ENCODE results near the gene MACROD1. TPM values are rescaled to one million over a fixed set of nuclear protein-coding genes. Genes with fewer than 3 reads are reported as not detected.

Gene MACROD1
- total and polyA plus RNA-seq, 2 donors (not counting 3 experiments of a cell fraction or from before 2014, with no cell fraction given): 11.0 to 16.2 TPM

- no peaks in the 10 kb centered on the region for H3K9me1 ChIP-seq (replicated peaks; ENCODE audit: control insufficient read depth, extremely low read depth, insufficient read depth, low read length)
- DNase-seq (ENCODE audit: low read depth, low spot score) (no peak), FAIRE-seq (no peak)
- H4K20me1 ChIP-seq (replicated peaks; ENCODE audit: control insufficient read depth, extremely low read depth, insufficient read depth, low read length): no peaks in the 10 kb centered on the region
- dilution Hi-C loops (cut with MboI; ENCODE audit: extremely low pct_ligation_motif_present, low sequenced_read_pairs) (no loop called here), intact Hi-C loops (cut with micrococcal nuclease) (no loop called here)
- H3K79me2 ChIP-seq (ENCODE audit: control insufficient read depth, insufficient read depth, low read length): no peaks in the 10 kb centered on the region
- H2AFZ ChIP-seq (ENCODE audit: low read depth, low read length): no peak overlapping the region
- no peaks in the 10 kb centered on the region for H3K27me3 ChIP-seq (ENCODE audit: control insufficient read depth in 2 of 2, insufficient read depth in 2 of 2, low read length in 2 of 2)
- H3K36me3 ChIP-seq (ENCODE audit: control insufficient read depth in 2 of 2, extremely low read depth in 1 of 2, insufficient read depth in 2 of 2, low read length in 2 of 2): no peaks in the 10 kb centered on the region
- no peak overlapping the region for H3K4me2 ChIP-seq (ENCODE audit: insufficient read depth, low read length)
- H3K27ac ChIP-seq (ENCODE audit: insufficient read depth, low read depth, low read length): no peak overlapping the region
- H3K9me3 ChIP-seq (replicated peaks; ENCODE audit: control insufficient read depth, insufficient read depth, low read length): no peaks in the 10 kb centered on the region
- H3K9ac ChIP-seq (replicated peaks; ENCODE audit: extremely low read depth, insufficient read depth, low read length): no peak overlapping the region
- no peak overlapping the region for H3K4me3 ChIP-seq (replicated peaks in 1 of 3; ENCODE audit: insufficient read depth in 1 of 3, low read depth in 1 of 3, low read length in 3 of 3)
- CTCF ChIA-PET: no interaction called here
- POLR2A ChIA-PET: no interaction called here
- BruUV-seq (replicated peaks): no TSS peak
- TF ChIP-seq MAX (IDR thresholded peaks at IDR 0.05; ENCODE audit: insufficient read depth, insufficient read length) (no peak), FOS (IDR thresholded peaks at IDR 0.05; ENCODE audit: borderline replicate concordance, insufficient read depth, low read length) (no peak), JUN (IDR thresholded peaks at IDR 0.05; ENCODE audit: borderline replicate concordance, insufficient read depth, insufficient read length, low read depth) (no peak), POLR2AphosphoS5 (IDR thresholded peaks at IDR 0.05; ENCODE audit: insufficient read depth, low read depth, low read length) (no peak), CTCF (IDR thresholded peaks at IDR 0.05; ENCODE audit: extremely low read depth in 1 of 2, insufficient read depth in 1 of 2, low read depth in 1 of 2, low read length in 2 of 2) (no peak), GATA2 (IDR thresholded peaks at IDR 0.05; ENCODE audit: insufficient read depth, insufficient read length, low read depth, low read length) (no peak), MYC (IDR thresholded peaks at IDR 0.05; ENCODE audit: low read depth, low read length) (no peak), EZH2 (IDR thresholded peaks at IDR 0.05; ENCODE audit: borderline replicate concordance, low read depth, low read length, severe bottlenecking) (no peak), POLR2A (IDR thresholded peaks at IDR 0.05; ENCODE audit: low read depth, low read length) (no peak)
- no peaks in the 10 kb centered on the region for H3K4me1 ChIP-seq (ENCODE audit: control insufficient read depth, extremely low read depth, insufficient read depth, low read length)
These were observed 87.6 kb downstream of the MACROD1 start for GRCh38 chr11:64078284-64078683.

Measured in endothelial cell of umbilical vein (primary cell).